NCI-H1694 (cell line): ENCODE data around the gene SMIM17.

ENCODE experiments used
- DNase-seq: peaks from one replicate; lab custom pipeline; 2025; lab: John Stamatoyannopoulos, UW

The SMIM17 gene

DNA sequence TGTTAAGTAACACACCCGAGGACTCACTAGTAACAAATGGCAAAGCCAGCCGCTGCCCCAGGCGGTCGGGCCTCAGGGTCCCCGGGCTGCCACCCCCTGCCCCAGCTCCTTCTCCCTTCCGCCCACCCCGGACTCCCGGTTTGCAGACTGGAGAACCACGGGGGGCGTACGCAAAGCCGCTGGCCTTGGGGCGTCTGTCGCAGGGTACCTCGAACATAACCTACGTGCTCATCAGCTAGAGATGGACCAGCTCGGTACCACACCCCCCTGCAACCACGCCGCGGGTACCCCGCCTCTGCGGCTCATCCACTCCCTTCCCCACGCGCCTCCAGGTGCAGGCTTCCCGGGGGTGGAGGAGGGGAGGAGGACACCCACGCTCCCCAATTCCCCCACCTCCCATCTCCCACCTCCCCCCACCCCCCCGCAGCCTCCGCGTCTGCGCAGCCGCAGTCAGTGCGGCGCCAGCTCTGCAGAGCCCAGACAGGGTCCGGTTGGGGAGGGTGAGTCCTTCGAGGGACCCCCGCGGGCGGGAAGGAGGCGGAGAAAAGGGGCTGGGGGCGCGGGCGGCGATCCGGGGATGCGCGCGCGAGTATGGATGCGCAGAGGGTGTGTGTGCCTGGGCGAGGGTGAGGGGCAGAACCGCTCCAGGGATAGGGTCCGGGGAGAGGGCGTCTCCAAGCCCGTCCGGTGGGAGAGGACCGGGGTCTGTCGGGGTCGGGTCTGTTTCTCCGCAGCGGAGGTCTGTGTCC is at the start of gene SMIM17:
SMIM17 (plus strand) TSS at position 449 of the 749 bp plus-strand sequence. CDS start 2,509 bp downstream, outside the sequence.
- DNase-seq = no peak

DNA sequence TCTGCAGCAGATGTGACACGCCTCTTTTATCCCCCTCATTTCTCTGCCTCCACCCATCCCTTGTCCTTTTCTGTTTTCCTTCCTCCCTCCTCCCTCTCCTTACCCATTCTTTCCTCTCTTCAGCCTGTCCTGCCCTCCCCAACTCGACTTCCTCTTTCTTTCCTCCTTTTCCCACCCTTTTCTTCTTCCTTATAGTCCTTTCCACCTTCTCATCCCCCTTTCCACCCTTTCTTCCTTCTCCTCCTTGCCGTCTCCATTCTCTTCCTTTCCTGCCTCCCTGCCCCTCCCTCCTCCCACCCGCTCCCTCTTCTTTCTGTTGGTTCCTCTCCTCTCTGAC is 48.5 kb upstream of the SMIM17 start:
- no peak for DNase-seq

DNA sequence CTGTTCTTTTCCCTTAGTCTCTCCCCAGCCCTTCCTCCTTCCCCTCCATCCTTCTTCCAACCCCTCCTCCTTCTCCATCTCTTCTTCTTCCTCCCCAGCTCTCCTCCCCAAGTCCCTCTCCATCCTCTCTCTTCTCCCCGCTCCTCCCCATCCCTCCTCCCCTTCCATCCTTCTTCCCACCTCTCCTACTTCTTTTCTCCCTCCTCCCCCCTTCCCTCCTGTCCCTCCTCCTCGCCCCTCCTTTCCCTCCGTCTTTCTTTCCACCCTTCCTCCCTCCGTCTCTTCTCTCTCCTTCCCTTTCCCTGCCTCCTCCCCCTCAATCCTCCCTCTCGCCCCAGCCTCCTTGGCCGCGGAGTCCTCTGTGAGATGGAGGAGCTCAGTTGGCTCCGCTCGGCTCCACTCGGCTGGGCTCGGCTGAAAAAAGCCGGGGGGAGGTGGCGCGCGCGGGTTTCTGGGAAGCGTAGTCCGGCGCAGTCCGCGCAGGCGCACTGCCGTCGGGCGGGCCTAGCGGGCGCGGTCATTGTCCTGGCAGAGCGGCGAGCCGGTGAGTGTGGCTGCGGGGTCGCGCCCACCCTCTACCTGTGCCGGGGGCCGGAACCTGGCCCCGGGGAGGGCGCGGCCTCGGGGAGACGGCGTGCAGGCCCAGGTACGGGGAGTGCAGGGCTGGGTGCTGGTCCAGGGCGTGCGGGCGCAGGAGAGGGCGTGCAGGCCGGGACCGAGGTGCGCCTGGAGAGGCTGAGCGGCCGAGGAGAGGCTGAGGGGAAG is 48.0 kb upstream of the SMIM17 start, which contains the start of gene ZNF71:
ZNF71 (plus strand) TSS at position 520 of the 765 bp plus-strand sequence. CDS start 6,257 bp downstream, outside the sequence.
- DNase-seq = peak; percentile 76

DNA sequence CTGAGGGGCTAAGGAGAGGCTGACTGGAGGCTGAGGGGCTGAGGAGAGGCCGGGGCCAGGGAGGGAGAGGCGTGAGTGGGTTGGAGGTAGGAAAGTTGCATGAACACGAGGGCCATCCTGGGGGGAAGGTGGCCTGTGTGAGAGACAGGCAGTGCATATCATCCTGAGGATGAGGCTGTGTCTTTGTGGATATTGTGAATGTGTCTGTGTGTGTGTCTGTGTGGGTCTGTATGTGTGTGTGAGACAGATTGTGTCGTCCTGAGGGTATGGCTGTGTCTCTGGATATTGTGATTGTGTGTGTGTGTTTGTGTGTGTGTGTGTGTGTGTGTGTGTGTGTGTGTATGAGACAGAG is 47.4 kb upstream of the SMIM17 start:
- no peak for DNase-seq

DNA sequence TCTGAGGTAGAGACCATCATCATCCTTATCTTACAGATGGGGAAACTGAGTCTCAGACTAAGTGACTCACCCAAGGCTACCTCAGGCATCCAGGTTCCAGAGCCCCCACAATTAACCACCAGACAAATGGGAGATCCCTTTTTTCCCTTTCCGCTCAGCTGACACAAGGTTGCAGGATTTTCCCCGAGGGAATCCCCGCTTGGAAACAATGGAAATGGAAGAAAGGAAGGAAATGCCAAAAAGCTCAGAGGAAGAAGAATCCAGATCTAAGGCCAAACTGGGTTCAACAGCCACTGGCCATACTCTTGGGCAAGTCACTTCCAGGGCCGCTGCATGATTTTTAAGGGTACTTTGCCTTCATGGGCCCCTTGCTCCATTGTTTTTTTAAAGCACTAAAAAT is 46.3 kb upstream of the SMIM17 start:
- no peak for DNase-seq

DNA sequence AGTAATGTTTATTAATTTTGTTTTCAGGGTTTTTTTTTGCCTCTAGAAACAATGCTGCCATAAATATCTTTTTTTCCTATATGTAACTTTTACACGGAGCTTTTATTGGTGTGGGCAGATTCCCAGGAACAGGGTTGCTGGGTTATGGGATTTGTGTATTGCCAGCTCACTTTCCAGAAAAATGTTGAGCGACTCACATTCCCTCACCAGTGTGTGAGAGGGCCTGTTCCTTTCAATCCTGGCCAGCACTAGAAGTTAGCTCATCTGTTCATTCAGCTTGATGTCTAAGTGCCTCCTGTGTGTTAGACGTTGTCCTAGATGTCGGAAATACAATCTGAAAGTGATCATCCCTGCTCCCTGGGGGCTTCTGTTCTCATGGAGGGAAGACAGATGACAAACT is 45.3 kb upstream of the SMIM17 start:
- no peak for DNase-seq

DNA sequence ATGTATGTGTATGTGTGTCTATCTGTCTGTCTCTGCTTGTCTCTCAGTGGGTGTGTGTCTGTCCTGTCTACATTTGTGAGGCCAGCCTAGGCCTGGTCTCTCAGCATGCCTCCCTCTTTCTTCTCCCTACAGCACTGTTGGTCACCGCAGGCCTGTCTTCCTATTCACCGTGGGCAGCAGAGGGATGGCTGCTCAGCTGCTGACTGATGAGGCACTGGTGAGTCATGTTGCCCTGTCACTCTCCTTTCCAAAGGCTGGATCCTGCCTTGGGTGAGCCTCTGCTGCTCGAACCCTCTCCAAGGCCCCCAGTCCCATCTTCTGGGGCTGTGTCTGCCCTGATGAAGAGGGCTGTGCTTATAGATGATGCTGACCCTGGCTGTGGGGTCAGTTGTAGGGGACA is 41.6 kb upstream of the SMIM17 start:
- DNase-seq = no peak

DNA sequence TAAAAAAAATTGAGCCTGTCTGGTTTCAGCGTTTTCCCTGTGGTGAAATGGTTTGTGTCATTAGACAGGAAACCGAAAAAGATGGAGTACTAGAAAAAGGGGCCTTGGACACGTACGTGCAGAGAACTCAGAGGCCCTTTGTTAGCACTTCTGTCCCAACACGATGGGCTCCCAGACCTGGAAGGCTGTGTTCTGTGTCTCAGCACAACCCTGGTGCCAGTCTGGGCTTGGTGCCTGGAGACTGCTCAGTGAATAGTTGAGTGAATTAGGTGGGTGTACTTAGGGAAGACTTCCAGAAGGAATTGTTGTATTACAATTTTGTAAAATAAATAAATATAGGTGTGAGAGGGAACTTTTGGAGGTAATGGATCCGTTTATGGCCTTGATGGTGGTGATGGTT is 39.1 kb upstream of the SMIM17 start:
- no peak for DNase-seq

DNA sequence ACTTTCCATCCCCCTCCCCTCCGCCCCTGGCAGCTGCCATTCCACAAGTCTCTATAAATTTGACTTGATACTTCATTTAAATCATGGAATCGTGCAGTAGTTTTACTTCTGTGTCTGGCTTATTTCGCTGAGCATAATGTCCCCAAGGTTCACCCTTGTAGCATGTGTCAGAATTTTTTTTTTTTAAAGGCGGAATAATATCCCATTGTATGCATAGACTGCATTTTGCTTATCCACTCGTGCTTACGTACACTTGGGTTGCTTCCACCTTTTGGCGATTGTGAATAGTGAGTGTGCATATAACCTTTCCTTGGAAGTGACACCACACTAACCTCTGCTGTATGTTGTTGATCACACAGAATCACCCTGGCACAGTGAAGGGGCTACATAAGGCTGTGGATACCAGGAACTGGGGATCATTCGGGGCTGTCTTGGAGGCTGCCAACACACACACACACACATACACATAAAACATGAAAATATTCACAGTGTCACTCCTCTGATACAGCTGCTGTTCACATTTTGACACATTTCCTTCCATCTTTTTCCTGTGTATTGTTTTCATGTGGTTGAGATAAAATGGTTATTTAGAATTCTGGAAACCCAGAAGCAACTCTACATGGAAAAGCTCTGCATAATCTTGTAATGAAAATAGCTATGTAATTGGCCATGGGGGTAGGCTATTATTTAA is 34.5 kb upstream of the SMIM17 start:
- DNase-seq = no peak

DNA sequence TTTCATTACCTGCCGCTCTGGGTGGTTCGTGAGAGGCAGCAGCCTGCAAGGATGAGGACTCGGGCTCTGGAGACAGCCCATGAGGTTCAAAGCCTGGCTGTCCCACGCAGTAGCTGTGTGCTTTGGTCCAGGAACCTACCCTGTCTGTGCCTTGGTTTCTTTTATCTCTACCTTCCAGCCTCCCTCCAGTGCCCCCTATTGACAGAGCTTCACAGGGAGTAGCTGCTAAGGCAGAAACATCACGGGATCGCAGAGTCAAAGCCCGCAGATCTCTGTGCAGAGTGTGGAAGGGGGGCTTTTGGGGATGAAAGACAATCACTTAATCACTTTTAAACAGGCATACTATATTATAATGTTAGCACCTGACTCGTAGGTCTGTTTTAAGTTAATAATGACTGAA is 31.7 kb upstream of the SMIM17 start:
- DNase-seq = no peak

DNA sequence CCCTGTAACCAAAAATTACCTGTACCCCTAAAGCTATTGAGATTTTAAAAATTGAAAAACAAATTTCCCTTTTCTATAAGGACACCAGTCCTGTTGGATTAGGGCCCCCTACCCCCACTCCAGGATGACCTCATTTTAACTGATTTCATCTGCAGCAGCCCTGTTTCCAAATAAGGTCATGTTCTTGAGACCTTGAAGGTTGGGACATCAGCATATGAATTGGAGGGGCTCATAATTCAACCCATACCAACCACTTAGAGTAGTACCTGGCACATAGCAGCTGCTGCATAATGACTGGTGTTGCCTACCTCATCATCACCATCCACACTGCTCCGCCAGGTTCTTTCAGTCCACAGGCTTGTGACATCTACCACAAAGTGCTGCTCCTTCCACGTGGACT is 30.2 kb upstream of the SMIM17 start:
- DNase-seq = no peak

DNA sequence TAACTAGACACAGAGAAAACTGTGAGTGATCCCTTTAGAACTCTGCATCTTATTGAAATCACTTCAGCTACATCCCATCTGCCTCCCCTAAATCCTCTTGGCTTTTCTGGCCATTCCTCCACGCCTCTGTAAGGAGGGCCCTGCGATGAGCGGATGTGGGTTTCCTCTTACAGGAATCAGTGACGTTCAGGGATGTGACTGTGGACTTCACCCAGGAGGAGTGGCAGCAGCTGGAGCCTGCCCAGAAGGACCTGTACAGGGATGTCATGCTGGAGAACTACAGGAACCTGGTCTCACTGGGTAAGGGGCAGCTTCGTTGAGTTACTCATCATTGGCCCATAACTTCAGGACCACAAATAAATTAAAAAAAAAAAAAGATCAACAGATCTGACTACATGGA is 29.3 kb upstream of the SMIM17 start:
- DNase-seq = no peak

DNA sequence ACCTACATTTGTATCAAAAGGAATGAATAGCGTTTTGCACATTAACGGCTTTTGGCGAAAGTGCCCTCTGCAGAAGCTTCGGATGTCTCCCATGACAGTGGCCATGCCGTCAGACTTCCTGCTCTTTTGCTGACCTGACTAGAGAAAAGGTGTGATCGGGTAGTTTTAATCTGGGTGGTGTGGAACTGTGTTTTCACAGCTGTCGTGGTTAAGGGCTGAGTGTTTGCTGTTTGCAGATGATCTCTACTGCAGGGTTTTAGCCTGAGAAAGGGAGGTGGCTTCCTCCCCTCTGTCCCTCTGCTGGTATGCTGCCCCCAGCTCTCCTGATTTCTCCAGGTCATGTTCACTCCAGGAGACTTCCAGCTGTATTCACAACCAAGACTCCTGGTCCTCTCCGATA is 25.4 kb upstream of the SMIM17 start:
- no peak for DNase-seq

DNA sequence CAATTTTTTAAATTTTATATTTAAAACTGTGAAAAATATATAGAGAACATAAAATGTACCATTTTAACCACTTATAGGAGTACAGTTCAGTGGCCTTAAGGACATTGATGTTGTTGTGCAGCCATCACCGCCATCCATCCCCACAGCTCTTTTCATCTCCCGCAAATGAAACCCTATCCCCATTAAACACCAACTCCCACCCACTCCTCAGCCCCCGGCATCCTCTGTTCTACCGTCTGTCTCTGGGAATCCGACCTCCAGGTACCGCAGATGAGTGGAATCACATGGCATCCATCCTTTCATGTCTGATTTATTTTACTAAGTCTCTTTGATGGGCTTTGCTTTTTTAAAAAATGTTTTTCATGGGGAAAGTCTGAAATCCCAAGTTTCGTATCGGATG is 23.8 kb upstream of the SMIM17 start:
- DNase-seq = no peak

DNA sequence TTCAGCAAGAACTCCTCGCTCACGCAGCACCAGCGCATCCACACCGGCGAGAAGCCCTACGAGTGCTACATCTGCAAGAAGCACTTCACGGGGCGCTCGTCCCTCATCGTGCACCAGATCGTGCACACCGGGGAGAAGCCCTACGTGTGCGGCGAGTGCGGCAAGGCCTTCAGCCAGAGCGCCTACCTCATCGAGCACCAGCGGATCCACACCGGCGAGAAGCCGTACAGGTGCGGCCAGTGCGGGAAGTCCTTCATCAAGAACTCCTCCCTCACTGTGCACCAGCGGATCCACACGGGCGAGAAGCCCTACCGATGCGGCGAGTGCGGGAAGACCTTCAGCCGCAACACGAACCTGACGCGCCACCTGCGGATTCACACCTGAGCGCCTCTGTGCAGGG is 20.6 kb upstream of the SMIM17 start:
- DNase-seq = no peak

DNA sequence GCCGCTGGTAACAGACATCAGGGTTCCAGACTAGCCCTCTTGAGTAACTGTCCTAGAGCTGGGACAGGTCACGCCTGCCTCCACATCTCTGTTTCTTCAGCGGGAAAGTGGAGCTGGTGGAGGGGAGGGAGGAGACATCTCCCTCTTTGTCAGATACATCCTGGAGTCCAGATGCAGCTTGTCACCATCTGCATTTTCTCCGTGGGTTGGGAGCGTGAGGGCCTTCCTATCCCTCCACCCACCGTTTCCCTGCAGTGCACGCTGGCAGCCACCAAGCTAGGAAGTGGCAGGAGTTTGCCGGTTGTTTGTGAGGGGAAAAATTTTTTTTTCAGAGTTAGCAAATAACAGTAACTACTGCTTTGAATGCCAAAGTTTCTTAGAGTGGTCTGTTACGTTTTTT is 20.0 kb upstream of the SMIM17 start:
- DNase-seq = no peak

DNA sequence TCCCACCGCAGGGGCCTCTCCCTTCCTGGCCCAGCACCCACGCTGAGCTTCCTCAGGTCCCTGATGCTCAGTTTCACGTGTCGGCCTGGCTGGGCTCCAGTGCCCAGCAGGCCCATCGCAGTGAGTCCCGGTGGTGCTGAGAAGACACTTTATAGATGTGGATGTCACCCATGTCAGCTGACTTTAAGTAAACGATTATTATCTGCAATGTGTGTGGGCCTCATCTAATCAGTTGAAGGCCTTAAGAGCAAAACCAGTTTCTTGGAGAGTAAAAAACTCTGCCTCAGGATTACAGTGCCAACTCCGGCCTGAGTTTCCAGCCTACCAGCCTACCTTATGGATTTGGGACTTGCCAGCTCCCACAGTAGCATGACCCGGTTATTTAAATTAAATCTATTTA is 17.3 kb upstream of the SMIM17 start:
- DNase-seq = no peak

DNA sequence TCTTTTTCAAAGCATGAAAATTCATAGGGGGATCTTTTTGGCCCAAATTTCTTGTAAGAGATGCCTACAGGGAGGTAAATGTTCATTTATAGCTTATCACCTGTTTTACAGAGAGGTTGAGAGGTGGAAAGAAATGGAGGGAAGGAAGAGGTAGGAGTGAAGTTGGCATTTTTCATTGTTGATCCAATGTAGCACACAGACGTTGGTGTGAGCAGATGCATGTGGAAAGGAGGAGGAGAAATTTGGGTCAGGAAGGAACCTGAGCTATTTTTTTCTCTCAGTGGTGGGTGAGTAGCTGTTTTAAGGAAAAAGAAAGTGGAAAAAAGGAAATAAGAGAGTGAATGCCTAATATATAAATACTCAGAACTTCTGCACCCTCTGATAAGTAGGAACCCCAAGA is 9.9 kb upstream of the SMIM17 start:
- DNase-seq = no peak

DNA sequence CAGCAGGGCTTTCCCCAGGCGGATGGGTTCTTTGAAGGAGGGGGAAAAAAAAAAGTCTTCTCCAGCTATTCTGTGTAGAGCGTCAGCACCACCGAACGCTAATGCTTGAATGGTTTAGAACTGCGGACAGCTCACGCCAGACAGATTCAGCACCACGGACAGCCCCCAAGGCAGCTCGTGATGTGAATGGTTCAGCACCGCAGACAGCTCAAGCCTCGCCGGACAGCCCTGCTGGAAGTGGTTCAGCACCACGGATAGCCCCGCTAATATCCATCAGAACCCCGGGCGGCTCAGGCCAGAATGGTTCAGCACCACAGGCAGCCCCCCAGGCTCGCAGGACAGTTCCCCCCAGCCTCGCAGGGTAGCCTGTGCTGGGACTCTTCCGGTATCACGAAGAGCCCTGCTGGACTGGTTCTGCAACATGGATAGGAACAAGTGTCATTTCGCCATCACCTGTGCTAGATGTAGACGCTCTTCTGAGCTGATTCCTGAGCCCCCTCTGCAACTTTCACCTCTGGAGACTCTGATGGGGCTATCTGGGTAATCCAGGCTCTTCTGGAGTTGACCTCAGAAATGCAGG is 4.9 kb upstream of the SMIM17 start:
- DNase-seq = no peak

DNA sequence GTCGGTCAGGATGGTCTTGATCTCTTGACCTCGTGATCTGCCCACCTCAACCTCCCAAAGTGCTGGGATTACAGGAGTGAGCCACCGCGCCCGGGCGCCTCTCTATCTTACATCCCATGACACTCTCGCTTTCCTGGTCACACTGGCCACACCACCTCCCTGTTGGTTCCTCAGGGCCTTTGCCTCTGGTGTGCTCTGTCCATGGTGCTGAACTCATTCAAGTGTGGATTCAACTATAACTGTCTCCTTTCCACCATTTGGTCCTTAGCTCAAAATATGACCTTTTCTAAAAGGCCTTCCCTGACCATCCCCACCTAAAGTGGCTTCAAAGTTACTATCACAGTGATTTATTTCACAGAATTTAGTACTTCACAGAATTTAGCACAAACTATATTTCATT is 3.7 kb upstream of the SMIM17 start:
- no peak for DNase-seq

DNA sequence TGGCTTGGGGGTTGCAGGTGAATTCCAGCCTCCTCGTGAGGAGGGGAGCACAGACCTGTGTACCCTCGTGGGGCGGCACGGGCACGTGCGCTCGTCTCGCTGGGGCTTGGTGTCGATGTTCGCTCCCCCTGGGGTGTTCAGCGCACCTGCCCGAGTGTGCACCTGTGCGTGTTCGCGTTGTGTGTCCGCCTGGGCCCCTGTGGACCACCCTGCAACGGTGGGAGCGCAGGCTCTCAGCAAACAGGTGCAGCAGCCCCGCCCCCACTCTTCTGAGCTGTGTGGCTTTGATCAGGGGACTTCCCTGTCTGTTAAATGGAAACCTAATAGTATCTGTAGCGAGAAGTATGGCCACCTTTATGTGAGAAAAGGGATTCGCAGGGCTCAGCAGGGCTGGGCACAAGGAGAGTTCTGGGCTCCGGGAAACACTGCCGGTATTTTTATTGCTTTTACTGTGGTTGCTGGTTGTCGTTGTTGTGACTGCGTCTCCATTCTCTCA is 549 bp downstream of the SMIM17 start:
- no peak for DNase-seq

DNA sequence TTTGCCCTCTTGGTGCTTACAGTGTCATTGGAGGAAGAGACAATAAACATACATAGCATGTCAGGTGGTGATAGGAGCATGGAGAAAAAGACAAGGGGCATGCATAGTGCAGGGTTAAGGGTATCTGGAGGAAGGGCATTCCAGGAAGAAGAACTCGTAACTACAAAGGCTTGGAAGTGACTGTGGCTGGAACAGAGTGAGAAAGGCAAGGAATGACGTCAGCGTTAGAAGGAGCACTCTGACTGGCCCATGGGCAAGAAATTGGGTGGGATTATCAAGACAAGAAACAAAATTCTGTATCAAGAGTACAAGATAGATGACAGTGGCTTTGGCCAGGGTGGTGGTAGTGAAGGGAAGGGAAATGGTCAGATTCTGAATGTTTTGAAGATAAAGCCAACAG is 11.2 kb downstream of the SMIM17 start:
- DNase-seq = no peak
